Measurements from ENCODE around the gene FNDC3B.

Gene FNDC3B

DNA sequence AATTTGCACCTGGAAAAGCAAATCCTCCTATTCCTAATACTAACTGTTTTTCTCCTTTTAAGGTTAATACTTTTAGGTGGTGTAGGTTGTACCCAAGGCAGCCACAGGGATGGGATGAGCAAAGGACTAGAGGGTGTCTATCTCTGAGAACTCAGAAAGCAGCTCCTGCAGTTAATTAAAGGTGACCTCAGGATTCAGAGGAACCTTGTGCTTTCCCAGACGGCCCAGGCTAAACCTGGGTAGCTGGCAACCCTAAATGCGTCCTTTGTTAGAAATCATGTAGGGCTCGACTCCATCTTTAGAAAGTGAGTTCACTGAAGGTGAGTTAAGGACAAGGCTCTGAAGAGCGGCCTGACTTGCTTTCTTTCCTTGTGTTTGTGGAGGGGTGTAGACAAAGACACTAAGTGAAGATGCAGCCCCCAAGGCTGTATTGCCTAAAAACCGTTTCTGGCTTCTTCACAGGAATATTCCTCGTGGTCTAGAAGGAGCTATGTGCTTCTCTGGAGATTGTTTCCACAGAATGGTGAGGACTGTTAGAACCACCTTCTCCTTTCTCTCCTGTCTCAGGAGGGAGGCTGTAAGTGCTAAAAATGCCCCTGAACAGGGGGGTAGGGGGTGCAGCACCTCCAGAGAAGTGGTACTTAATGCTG is 14.9 kb downstream of the FNDC3B start:
- DNase-seq (ENCODE audit: low read depth in 3 of 3): no peak

GRCh38 chr3:172056416-172056815 is 17.0 kb downstream of the FNDC3B start:
- no peak for DNase-seq (ENCODE audit: low read depth in 3 of 3)

DNA sequence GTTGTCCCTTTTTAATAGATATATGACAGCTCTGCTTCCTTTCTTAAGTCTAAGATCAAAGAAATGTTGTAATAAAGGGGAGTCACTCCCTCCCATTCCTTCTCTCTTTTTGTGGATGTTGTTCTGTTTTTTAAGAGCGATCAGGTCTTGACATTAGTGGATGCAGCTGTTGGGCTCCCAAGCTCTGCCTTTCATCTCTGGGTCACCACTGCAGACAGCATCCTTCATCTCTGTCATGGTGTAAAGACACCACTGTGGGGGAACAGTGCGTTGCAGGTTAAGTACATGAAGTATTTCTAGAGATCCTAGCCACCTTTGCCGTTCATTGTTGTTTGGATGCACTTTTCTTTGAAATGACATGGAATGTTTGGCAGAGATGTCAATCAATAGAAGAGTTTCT is 17.7 kb downstream of the FNDC3B start:
- DNase-seq (ENCODE audit: low read depth in 3 of 3): no peak

- no peak for DNase-seq (ENCODE audit: low read depth in 3 of 3)
These were observed 18.4 kb downstream of the FNDC3B start for GRCh38 chr3:172057624-172058327.

GRCh38 chr3:172059532-172059931 is 20.2 kb downstream of the FNDC3B start:
- DNase-seq (ENCODE audit: low read depth in 3 of 3): no peak

DNA sequence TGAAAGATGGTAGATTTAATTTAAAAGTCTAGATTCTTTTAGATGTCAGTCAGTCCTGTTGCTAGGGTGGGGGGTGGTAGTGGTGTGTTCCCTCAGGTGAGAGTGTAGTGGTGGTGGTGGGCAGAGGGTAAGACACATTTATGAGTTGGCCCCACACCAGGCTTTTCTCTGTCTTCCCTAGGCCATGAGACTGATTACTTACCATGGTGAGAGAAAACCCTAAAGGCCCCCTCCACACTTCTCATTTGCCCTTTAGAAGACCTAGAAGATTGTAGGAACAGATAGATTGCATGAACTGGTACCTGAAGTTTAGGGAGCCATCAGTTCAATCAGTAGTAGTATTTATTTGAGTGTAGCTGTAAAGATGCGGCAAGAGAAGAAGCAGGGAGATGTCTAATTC is 20.9 kb downstream of the FNDC3B start:
- DNase-seq (ENCODE audit: low read depth in 3 of 3): no peak

DNA sequence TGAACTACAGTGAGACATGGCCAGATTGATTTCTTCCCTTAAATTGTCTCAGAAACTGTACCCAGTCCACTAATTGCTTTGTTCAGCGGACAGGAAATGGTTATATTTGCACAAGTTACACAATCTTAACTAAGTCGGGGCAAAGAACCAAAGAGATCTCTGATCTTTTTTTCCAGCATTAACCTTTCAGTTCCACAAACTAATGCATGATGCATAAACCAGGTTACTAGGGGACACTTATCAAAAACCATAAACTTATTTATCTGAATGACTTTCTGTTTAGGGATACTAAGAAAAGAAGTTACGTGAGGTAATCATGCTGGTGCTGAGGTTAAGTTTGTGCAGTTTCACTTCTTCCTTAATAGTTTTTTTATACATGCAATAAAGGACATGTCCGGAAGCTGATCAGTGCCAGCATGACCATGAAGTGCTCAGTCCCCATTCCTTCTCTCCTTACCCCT is 22.4 kb downstream of the FNDC3B start:
- DNase-seq (ENCODE audit: low read depth in 3 of 3): no peak

- no peak for DNase-seq (ENCODE audit: low read depth in 3 of 3)
These were observed 23.4 kb downstream of the FNDC3B start for GRCh38 chr3:172062761-172063160.

- DNase-seq (ENCODE audit: low read depth in 3 of 3): no peak
These were observed 24.4 kb downstream of the FNDC3B start for GRCh38 chr3:172063456-172064432.

DNA sequence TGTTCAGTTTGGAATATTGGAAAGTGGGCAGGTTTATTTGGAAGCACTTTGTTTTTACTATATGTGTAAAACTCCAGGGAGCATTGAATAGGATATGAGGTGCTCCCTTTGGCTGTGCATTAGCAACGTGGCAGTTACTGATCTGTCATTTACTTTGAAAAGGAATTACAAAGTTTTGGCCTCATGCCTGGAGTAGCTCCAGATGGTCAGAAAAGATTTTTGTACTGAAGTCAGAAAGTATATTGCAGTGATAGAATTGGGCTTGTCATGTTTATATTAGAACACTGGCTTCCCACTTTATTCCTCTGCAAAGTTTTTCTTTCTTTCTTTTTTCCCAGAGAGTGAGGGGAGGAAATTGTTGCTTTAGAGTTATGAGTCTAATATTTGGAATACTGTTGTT is 26.1 kb downstream of the FNDC3B start:
- no peak for DNase-seq (ENCODE audit: low read depth in 3 of 3)

DNA sequence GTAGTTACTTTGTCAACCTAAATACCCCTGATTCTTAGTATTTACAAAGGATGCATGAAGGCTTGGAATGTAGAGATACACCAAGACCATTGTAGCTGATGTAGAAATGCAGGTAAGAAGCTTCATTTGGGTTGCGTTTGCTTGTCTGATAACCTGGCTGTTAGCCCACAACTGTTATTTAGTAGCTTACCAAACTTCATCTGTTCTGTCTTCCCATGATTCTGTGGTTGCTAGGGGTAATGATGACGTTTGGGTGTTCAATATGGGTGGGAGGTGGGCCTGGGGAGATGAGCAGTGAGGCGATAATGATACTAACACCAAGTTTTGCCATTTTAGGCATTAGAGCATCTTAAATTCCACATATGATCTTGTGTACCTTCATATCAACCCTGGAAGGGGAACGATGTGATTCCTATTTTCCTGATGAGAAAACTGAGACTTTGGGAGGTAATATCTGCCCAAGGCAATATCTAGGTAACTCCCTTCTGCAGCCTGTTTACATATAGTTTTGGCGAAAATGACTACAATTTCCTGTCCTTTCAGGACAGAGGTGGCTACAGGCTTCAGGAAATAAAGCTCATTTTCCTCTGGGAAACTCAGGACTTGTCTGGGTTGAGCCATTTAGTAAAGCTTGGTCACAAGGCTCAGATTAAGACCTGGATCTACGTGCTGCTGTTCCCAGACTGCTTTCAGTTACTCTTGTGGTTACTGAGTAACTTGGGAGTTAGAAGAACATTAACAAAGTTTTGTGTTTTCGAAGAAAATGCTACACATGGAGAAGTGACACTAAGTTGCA is 26.8 kb downstream of the FNDC3B start:
- no peak for DNase-seq (ENCODE audit: low read depth in 3 of 3)

GRCh38 chr3:172066880-172067796 is 27.8 kb downstream of the FNDC3B start:
- DNase-seq (ENCODE audit: low read depth in 3 of 3): no peak

DNA sequence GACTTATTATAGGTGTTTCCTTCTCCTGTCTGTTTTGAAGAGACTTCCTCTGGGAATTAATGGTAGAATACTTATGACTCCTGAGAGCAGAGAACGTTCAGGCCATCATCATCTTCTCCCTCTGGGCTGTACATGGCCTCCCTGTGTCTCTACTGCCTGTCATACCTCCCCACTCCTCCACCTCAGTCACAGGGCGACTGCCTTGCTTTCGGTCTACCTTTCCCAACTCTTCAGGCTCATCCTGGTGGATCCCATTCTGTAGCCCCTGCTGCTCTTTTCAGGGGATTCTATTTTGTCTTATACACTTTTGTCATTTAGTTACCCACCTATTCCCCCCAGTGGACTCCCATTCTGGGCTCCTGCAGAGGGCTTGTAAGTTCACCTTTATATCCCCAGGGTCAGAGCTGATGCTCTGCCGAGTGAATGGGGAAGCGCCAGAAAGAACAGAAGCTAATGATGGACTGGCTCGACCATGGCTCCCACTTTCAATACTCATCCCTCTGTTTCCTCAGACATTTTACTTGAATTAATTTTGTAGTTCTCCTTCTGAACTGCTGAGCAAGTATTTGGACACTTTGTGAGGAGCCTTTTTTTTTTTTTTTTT is 28.6 kb downstream of the FNDC3B start:
- DNase-seq (ENCODE audit: low read depth in 3 of 3): no peak

DNA sequence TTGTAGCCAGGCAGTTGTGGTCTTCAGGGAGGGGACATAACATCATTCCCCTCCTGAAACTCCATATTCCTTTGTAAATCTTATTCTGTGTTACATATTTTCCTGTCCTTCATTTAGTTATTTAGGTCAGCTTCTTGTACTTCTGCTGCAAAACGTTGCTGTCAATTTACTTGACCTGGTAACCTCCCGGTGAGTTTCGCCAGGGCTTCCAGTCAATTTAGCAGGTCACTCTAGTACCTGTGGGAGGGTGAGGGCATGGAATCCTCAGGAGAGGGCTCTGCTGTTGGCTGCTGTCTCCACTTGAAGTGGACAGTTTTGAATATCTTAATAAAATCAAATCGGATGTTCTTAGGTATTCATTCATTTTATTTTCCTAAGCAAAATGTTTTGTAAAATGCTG is 29.6 kb downstream of the FNDC3B start:
- DNase-seq (ENCODE audit: low read depth in 3 of 3): no peak

- DNase-seq (ENCODE audit: low read depth in 3 of 3): no peak
These were observed 30.1 kb downstream of the FNDC3B start for GRCh38 chr3:172069478-172069877.

DNA sequence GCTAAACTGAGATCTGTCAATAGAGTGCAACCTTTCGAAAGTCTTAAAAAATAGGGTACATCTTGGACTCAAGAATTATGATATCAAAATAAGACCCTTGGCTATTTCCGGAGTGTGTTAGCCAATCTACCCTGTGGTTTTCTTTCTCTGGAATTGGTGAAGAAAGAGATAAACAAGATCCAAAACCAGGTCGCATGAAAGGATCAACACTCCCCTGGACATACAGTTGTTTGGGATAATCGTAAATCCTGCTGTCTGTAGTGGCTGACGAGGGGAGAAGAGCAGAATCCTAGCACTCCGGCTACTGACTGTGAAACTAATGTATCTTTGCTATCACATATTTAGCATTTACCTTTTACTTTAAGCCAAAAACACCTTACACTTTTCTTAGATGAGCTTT is 30.9 kb downstream of the FNDC3B start:
- no peak for DNase-seq (ENCODE audit: low read depth in 3 of 3)

GRCh38 chr3:172070802-172071201 is 31.4 kb downstream of the FNDC3B start:
- DNase-seq (ENCODE audit: low read depth in 3 of 3): no peak

- no peak for DNase-seq (ENCODE audit: low read depth in 3 of 3)
These were observed 32.5 kb downstream of the FNDC3B start for GRCh38 chr3:172071780-172072330.

DNA sequence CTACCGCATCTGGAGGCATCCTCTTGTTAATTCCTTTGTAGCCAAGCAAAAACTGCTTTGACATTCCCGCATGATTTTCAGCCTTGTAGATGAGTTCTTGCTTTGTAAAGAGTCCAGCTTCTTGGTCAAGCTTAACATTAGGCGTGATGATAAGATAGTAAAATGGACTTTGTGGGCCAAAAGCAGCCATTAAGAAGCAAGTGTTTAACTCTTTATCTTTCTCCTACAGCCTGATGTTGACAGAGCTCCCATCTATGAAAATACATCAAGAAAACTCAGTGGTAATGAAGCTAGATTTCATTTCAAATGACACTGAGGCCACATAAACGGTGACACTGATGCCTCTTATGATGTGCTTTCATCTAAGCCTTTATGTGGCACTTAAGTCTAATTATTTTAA is 33.2 kb downstream of the FNDC3B start:
- no peak for DNase-seq (ENCODE audit: low read depth in 3 of 3)

All from stimulated activated CD4-positive, alpha-beta T cell treated with anti-CD3 and anti-CD28 coated beads, TNF-alpha, amount 100 ng/mL, for 48 hours (primary cell).